ENCODE data around the gene EPC1. TPM values are rescaled to one million over a fixed set of nuclear protein-coding genes. Genes with fewer than 3 reads are reported as not detected.
"Not testable (repeated sequence)": the region's sequence is repeated elsewhere in the genome, so short reads cannot be mapped to it uniquely, and the experiment has no call there.

The EPC1 gene
- total RNA-seq, 1 donor from 2014 or later: 31.0 TPM

DNA sequence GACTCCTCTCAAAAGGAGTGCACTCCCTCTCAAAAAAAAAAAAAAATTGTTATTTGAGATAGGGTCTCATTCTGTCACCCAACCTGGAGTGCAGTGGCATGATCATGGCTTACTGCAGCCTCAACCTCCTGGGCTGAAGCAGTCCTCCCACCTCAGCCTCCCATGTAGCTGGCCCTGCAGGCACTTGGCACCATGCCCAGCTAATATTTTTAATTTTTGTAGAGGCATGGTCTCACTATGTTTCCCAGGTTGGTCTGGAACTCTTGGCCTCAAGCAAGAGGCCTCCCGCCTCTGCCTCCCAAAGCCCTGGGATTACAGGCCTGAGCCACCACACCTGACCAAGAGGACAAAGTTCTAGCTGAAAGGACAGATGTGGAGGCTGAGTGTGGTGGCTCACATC is 120.3 kb downstream of the EPC1 start:
- no peak overlapping the region for H3K4me3 Mint-ChIP-seq (ENCODE audit: unreplicated experiment)
- peaks cover 3% of the 10 kb centered on the region for H3K4me1 Mint-ChIP-seq (ENCODE audit: unreplicated experiment)
- no peak for TF ChIP-seq CTCF (IDR thresholded peaks at IDR 0.05; ENCODE audit: unreplicated experiment)
- H3K9me3 Mint-ChIP-seq (ENCODE audit: unreplicated experiment): no peaks in the 10 kb centered on the region
- no peak overlapping the region for H3K27ac Mint-ChIP-seq (ENCODE audit: unreplicated experiment)
- no peak for DNase-seq (ENCODE audit: low spot score)
- no peaks in the 10 kb centered on the region for H3K27me3 Mint-ChIP-seq (ENCODE audit: unreplicated experiment)
- H3K36me3 Mint-ChIP-seq (ENCODE audit: low read depth, unreplicated experiment): peaks cover 4% of the 10 kb centered on the region

- no peaks in the 10 kb centered on the region for H3K27me3 Mint-ChIP-seq (ENCODE audit: unreplicated experiment)
- H3K4me1 Mint-ChIP-seq (ENCODE audit: unreplicated experiment): peaks cover 3% of the 10 kb centered on the region
- TF ChIP-seq CTCF (IDR thresholded peaks at IDR 0.05; ENCODE audit: unreplicated experiment): no peak
Observed at GRCh38 chr10:32225976-32226375, 121.0 kb downstream of the EPC1 start.

DNA sequence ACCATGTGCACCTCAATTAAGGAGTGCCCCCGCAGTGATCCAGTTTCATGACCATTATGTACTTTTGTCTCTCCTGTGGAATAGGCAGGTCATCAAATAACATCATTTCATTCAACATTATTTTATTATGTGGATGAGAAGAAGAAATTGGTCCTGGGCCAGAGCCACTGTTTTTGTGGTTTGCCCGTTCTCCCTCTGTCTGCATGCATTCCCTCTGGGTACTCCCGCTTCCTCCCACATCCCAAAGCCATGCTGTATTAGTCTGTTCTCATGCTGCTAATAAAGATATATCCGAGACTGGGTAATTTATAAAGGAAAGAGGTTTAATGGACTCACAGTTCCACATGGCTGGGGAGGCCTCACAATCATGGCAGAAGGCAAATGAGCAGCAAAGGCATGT is 124.6 kb downstream of the EPC1 start:
- not testable (repeated sequence) for H3K9me3 Mint-ChIP-seq (ENCODE audit: unreplicated experiment); DNase-seq (ENCODE audit: low spot score); H3K4me3 Mint-ChIP-seq (ENCODE audit: unreplicated experiment); H3K27me3 Mint-ChIP-seq (ENCODE audit: unreplicated experiment); H3K4me1 Mint-ChIP-seq (ENCODE audit: unreplicated experiment); H3K27ac Mint-ChIP-seq (ENCODE audit: unreplicated experiment)
- H3K36me3 Mint-ChIP-seq (ENCODE audit: low read depth, unreplicated experiment): peaks cover 16% of the 10 kb centered on the region

More at GRCh38 chr10:32225976-32226375, 121.0 kb downstream of the EPC1 start:
- peaks cover 4% of the 10 kb centered on the region for H3K36me3 Mint-ChIP-seq (ENCODE audit: low read depth, unreplicated experiment)
- no peak for DNase-seq (ENCODE audit: low spot score)
- H3K27ac Mint-ChIP-seq (ENCODE audit: unreplicated experiment): no peak overlapping the region
- no peak overlapping the region for H3K4me3 Mint-ChIP-seq (ENCODE audit: unreplicated experiment)
- H3K9me3 Mint-ChIP-seq (ENCODE audit: unreplicated experiment): no peaks in the 10 kb centered on the region

DNA sequence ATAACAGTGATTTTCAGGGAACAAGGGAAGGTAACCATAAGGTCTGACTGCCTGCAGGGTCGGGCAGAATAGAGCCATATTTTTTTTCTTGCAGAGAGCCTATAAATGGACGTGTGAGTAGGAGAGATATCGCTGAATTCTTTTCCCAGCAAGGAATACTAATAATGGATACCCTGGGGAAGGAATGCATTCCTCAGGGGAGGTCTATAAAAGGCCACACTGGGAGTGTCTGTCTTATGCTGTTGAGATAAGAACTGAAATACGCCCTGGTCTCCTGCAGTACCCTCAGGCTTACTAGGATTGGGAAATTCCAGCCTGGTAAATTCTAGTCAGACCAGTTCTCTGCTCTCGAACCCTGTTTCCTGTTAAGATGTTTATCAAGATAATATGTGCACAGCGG is 127.8 kb downstream of the EPC1 start:
- H3K27ac Mint-ChIP-seq (ENCODE audit: unreplicated experiment); H3K9me3 Mint-ChIP-seq (ENCODE audit: unreplicated experiment); DNase-seq (ENCODE audit: low spot score); H3K4me1 Mint-ChIP-seq (ENCODE audit: unreplicated experiment); H3K27me3 Mint-ChIP-seq (ENCODE audit: unreplicated experiment); H3K4me3 Mint-ChIP-seq (ENCODE audit: unreplicated experiment): not testable (repeated sequence)
- peaks cover 16% of the 10 kb centered on the region for H3K36me3 Mint-ChIP-seq (ENCODE audit: low read depth, unreplicated experiment)

GRCh38 chr10:32218206-32219044 is 128.5 kb downstream of the EPC1 start:
- DNase-seq (ENCODE audit: low spot score); H3K27me3 Mint-ChIP-seq (ENCODE audit: unreplicated experiment); H3K4me1 Mint-ChIP-seq (ENCODE audit: unreplicated experiment); H3K4me3 Mint-ChIP-seq (ENCODE audit: unreplicated experiment); H3K9me3 Mint-ChIP-seq (ENCODE audit: unreplicated experiment); H3K27ac Mint-ChIP-seq (ENCODE audit: unreplicated experiment): not testable (repeated sequence)
- H3K36me3 Mint-ChIP-seq (ENCODE audit: low read depth, unreplicated experiment): peaks cover 16% of the 10 kb centered on the region

Other genes starting within 250 kb of the EPC1 start
- gene CCDC7, start 99.0 kb upstream of the EPC1 start, total RNA-seq (ENCODE audit: unreplicated experiment): 5.4 TPM

All from endothelial cell (in vitro differentiated cells).